ENCODE data around the gene PHLDB3.
A peak's percentile ranks its signal among the peaks of the same experiment; 100 is the strongest.
"Not testable (repeated sequence)": the region's sequence is repeated elsewhere in the genome, so short reads cannot be mapped to it uniquely, and the experiment has no call there.

PHLDB3 gene

GRCh38 chr19:43519436-43520088, 15.0 kb upstream of the PHLDB3 start:
- H3K27me3 Mint-ChIP-seq (ENCODE audit: low read depth): no peaks in the 10 kb centered on the region
- no peaks in the 10 kb centered on the region for H3K9me3 Mint-ChIP-seq
- H3K36me3 Mint-ChIP-seq (ENCODE audit: low read depth): peaks cover 15% of the 10 kb centered on the region
- no peak overlapping the region for H3K4me3 Mint-ChIP-seq
- peak overlapping the region; percentile 17 for H3K27ac Mint-ChIP-seq
- DNase-seq (ENCODE audit: low spot score): peak; percentile 67
- peaks cover 14% of the 10 kb centered on the region for H3K4me1 Mint-ChIP-seq (ENCODE audit: low read depth)

DNA sequence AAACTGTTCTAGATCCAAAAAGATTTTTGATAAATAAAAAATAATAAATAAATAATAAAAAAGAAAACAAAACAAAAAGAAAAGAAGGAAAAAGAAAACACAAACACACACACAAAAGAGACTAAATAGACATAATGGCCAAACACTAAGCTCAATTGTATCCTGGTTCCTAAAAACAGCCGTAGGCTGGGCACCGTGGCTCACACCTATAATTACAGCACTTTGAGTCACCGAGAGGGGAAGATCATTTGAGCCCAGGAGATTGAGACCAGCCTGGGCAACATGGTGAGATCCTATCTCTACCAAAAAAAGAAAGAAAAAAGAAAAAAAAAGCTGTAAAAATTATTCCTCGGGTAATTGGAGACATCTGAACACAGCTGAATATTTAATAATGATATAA, 13.5 kb upstream of the PHLDB3 start:
- peak overlapping the region; percentile 19 for H3K27ac Mint-ChIP-seq
- DNase-seq (ENCODE audit: low spot score): no peak
- H3K9me3 Mint-ChIP-seq: no peaks in the 10 kb centered on the region
- peaks cover 19% of the 10 kb centered on the region for H3K36me3 Mint-ChIP-seq (ENCODE audit: low read depth)
- H3K4me1 Mint-ChIP-seq (ENCODE audit: low read depth): peaks cover 10% of the 10 kb centered on the region
- H3K27me3 Mint-ChIP-seq (ENCODE audit: low read depth): no peaks in the 10 kb centered on the region
- H3K4me3 Mint-ChIP-seq: no peak overlapping the region

GRCh38 chr19:43512399-43512798, 7.9 kb upstream of the PHLDB3 start:
- H3K4me3 Mint-ChIP-seq; H3K4me1 Mint-ChIP-seq (ENCODE audit: low read depth); H3K27me3 Mint-ChIP-seq (ENCODE audit: low read depth); DNase-seq (ENCODE audit: low spot score); H3K9me3 Mint-ChIP-seq; H3K27ac Mint-ChIP-seq: not testable (repeated sequence)
- peaks cover 40% of the 10 kb centered on the region for H3K36me3 Mint-ChIP-seq (ENCODE audit: low read depth)

- Mint-ChIP-seq H3K27ac (no peak overlapping the region), H3K4me3 (no peak overlapping the region), H3K36me3 (ENCODE audit: low read depth) (peaks cover 39% of the 10 kb centered on the region), H3K27me3 (ENCODE audit: low read depth) (no peaks in the 10 kb centered on the region), H3K4me1 (ENCODE audit: low read depth) (no peaks in the 10 kb centered on the region), H3K9me3 (no peaks in the 10 kb centered on the region)
- no peak for DNase-seq (ENCODE audit: low spot score)
These were observed 6.8 kb upstream of the PHLDB3 start for GRCh38 chr19:43511324-43511723.

DNA sequence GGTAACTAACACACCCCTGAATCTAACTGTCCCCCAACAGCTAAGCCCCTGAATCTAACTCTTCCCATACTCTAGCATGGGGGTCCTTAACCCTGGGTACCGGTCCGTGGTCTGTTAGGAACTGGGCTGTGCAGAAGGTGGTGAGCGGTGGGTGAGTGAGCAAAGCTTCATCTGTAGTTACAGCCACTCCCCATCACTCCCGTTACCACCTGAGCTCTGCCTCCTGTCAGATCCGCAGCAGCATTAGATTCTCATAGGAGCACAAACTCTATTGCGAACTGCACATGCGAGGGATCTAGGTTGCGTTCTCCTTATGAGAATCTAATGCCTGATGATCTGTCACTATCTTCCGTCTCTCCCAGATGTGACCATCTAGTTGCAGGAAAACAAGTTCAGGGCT, 6.2 kb upstream of the PHLDB3 start:
- Mint-ChIP-seq H3K36me3 (ENCODE audit: low read depth) (peaks cover 44% of the 10 kb centered on the region), H3K27ac (no peak overlapping the region), H3K9me3 (no peaks in the 10 kb centered on the region), H3K4me3 (no peak overlapping the region), H3K4me1 (ENCODE audit: low read depth) (peaks cover 5% of the 10 kb centered on the region), H3K27me3 (ENCODE audit: low read depth) (no peaks in the 10 kb centered on the region)
- DNase-seq (ENCODE audit: low spot score): no peak

DNA sequence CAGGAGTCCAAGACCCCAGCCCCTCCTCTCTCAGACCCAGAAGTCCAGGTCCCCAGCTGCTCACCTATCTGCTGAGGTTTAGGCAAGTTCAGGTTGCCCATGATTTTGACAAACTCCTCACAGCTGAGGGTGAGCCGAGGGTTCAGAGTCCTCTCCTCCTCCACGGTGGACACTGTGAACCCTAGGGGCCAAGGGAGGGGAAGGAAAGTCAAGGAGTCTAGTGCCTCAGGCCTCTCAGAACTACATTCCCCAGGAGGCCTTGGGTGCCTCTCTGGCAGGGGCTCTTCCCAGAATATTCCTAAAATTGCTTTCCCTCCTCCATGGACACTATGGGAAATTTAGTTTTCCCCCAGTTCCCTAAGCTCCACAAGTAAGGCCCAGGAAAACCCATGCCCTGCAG, 3.3 kb upstream of the PHLDB3 start:
- Mint-ChIP-seq H3K27ac (peak overlapping the region; percentile 62), H3K9me3 (no peaks in the 10 kb centered on the region), H3K36me3 (ENCODE audit: low read depth) (peaks cover 40% of the 10 kb centered on the region), H3K27me3 (ENCODE audit: low read depth) (no peaks in the 10 kb centered on the region), H3K4me3 (no peak overlapping the region), H3K4me1 (ENCODE audit: low read depth) (peaks cover 20% of the 10 kb centered on the region)
- no peak for DNase-seq (ENCODE audit: low spot score)

DNA sequence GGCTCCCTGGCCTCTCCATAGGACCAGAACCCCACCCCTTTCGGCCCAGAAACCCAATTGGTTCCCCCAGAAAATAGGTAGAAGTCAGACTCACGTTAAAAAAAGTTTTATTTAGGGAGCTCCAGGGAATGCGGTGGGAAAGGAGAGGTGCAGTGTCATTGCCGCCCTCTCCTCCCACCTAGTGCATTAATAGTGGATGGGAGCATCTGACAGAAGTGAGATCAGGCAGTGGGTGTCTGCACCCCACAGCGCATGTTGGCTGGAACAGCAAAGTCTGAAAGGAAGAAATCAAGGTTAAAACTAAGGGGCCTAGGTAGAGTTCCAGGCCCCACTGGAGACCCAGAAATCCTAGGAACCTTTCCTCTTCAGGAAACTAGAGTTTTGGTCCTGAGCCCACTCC, 2.1 kb upstream of the PHLDB3 start:
- Mint-ChIP-seq H3K27ac (peak overlapping the region; percentile 36), H3K36me3 (ENCODE audit: low read depth) (peaks cover 36% of the 10 kb centered on the region), H3K4me1 (ENCODE audit: low read depth) (peaks cover 25% of the 10 kb centered on the region), H3K27me3 (ENCODE audit: low read depth) (no peaks in the 10 kb centered on the region), H3K9me3 (no peaks in the 10 kb centered on the region), H3K4me3 (no peak overlapping the region)
- DNase-seq (ENCODE audit: low spot score): no peak

DNA sequence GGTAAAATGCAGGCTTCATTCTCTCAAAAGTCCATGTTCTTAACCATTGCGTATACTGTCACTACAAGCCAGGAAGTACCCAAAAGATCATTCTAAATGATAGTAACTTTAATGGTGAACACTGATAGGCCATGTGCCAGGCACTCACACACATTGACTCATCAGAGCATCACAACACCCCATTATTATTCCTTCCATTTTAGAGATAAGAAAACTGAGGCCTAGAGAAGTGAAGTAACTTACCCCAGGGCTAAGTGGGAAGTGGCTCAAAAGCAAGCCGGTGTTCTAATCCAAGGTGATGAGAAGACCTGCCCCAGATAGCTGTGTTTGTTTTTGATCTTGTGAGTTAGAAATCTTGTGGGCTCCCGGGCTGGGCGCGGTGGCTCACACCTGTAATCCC, 1.4 kb upstream of the PHLDB3 start:
- no peak for DNase-seq (ENCODE audit: low spot score)
- Mint-ChIP-seq H3K4me3 (peak overlapping the region; percentile 50), H3K4me1 (ENCODE audit: low read depth) (peaks cover 25% of the 10 kb centered on the region), H3K9me3 (no peaks in the 10 kb centered on the region), H3K36me3 (ENCODE audit: low read depth) (peaks cover 32% of the 10 kb centered on the region), H3K27me3 (ENCODE audit: low read depth) (no peaks in the 10 kb centered on the region), H3K27ac (peak overlapping the region; percentile 84)

DNA sequence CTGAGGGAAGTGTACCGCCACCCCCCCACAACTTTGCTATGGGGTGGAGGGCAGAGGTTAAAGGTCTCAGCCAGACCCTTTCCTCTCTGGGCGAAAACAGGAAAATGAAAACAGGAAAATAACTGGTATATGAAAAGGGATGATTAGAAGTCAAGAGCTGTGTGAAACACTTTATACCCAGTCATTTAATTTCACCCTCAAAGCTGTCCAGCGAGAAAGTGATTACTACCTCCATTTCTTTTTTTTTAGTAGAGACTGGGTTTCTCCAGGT, 575 bp upstream of the PHLDB3 start:
- peak overlapping the region; percentile 78 for H3K27ac Mint-ChIP-seq
- peaks cover 28% of the 10 kb centered on the region for H3K36me3 Mint-ChIP-seq (ENCODE audit: low read depth)
- H3K4me1 Mint-ChIP-seq (ENCODE audit: low read depth): peaks cover 27% of the 10 kb centered on the region
- DNase-seq (ENCODE audit: low spot score): no peak
- no peaks in the 10 kb centered on the region for H3K27me3 Mint-ChIP-seq (ENCODE audit: low read depth)
- H3K9me3 Mint-ChIP-seq: no peaks in the 10 kb centered on the region
- H3K4me3 Mint-ChIP-seq: peak overlapping the region; percentile 14

DNA sequence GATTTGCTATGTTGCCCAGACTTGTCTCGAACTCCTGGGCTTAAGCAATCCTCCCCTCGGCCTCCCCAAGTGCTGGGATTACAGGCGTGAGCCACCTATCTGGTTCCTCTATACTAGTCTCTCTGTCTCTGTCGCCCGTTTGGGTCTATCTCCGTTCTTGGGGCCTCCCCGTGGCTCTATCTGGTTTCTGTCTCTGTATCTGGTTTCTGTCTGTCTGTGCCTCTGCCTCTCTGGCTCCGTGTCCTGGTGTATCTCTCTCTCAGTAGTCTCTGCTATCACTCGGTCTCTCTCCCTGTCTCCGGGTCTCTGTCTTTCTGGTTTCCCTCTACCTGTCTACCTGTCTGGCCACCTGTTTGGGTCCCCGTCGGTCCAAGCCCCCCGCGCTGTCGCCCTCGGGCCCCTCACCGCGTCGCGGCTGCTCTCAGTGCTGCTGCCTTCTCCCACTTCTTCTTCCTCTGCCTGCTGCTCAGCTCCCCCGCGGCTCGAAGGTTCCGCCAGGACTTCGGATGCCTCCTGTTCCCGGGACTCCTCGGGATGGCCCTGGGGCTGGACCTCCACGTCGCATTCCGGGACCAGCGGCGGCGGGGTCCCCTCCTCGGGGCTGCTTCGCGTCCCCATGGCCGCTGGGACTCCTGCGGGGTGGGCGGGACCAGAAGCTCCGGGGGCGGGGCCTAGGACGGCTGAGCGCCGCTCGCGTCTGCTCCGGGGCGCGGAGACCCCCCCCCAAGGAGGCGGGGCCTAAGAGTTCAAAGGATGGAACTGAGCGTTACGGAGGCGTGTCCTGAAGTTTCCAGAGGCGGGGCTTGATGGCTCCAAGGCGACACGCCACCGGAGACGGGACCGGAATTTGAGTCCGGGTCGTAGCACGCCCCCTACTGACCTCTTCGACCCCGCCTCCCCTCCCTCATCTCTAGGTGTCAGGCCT, 783 bp downstream of the PHLDB3 start:
- Mint-ChIP-seq H3K27me3 (ENCODE audit: low read depth) (no peaks in the 10 kb centered on the region), H3K36me3 (ENCODE audit: low read depth) (peaks cover 21% of the 10 kb centered on the region), H3K4me1 (ENCODE audit: low read depth) (peaks cover 27% of the 10 kb centered on the region), H3K27ac (peak overlapping the region; percentile 98), H3K9me3 (no peaks in the 10 kb centered on the region), H3K4me3 (peak overlapping the region; percentile 87)
- peak; percentile 96 for DNase-seq (ENCODE audit: low spot score)

- H3K9me3 Mint-ChIP-seq: no peaks in the 10 kb centered on the region
- DNase-seq (ENCODE audit: low spot score): no peak
- H3K4me1 Mint-ChIP-seq (ENCODE audit: low read depth): peaks cover 27% of the 10 kb centered on the region
- no peaks in the 10 kb centered on the region for H3K27me3 Mint-ChIP-seq (ENCODE audit: low read depth)
- H3K4me3 Mint-ChIP-seq: peak overlapping the region; percentile 87
- peaks cover 17% of the 10 kb centered on the region for H3K36me3 Mint-ChIP-seq (ENCODE audit: low read depth)
- H3K27ac Mint-ChIP-seq: no peak overlapping the region
These were observed 2.0 kb downstream of the PHLDB3 start for GRCh38 chr19:43502419-43502976.

GRCh38 chr19:43501661-43502418, 2.7 kb downstream of the PHLDB3 start:
- peaks cover 27% of the 10 kb centered on the region for H3K4me1 Mint-ChIP-seq (ENCODE audit: low read depth)
- H3K9me3 Mint-ChIP-seq: no peaks in the 10 kb centered on the region
- no peak overlapping the region for H3K27ac Mint-ChIP-seq
- DNase-seq (ENCODE audit: low spot score): no peak
- peaks cover 18% of the 10 kb centered on the region for H3K36me3 Mint-ChIP-seq (ENCODE audit: low read depth)
- H3K4me3 Mint-ChIP-seq: no peak overlapping the region
- no peaks in the 10 kb centered on the region for H3K27me3 Mint-ChIP-seq (ENCODE audit: low read depth)

DNA sequence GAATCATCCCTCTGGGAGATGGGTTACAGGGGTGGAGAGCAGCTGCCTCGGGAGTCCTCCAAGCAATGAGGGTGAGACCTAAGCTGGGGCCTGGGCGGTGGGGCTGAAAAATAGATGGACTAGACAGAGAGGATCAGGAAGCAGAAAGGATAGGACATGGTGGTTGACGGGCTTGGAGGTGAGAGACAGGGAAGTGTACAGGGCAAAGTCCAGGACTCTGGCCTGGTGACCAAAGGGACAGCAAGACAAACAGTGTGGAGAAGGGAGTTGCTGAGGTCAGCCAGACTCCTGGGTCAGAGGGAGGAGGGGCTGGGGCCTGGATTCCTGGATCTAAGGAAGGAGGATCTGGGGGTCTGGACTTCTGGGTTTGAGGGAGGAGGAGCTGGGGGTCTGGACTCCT, 5.5 kb downstream of the PHLDB3 start:
- Mint-ChIP-seq H3K27me3 (ENCODE audit: low read depth) (no peaks in the 10 kb centered on the region), H3K4me3 (no peak overlapping the region), H3K27ac (peak overlapping the region; percentile 34), H3K36me3 (ENCODE audit: low read depth) (peaks cover 12% of the 10 kb centered on the region), H3K4me1 (ENCODE audit: low read depth) (peaks cover 13% of the 10 kb centered on the region), H3K9me3 (no peaks in the 10 kb centered on the region)
- no peak for DNase-seq (ENCODE audit: low spot score)

Measured in T-helper 2 cell treated with Interferon-gamma antibody and Interleukin-4, amounts not matched to agents 5 μg/mL and 100 μg/mL, for 36 hours (primary cell).